ENCODE data around the gene CSNK1A1.

DNA sequence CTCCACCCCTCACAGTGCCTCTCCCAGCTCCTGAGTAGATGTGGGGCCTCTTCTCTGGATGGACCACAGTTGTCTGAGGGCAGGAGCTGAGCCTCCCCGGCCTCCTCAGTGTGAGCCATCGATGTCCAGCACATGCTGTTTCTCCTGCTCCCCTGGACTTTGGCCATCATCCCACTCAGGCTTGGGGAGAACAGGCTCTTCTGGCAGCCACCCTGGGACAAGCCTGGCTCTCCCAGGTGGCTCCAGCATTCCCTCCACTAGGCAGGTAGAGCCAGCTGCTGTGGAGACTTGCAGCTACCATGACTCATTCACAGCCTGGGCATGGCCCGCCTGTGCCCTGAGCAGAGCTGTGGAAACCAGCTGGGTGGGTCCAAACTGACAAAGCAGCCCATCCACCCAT lies 77.0 kb downstream of the CSNK1A1 start:
- TF ChIP-seq, protein P1, sequence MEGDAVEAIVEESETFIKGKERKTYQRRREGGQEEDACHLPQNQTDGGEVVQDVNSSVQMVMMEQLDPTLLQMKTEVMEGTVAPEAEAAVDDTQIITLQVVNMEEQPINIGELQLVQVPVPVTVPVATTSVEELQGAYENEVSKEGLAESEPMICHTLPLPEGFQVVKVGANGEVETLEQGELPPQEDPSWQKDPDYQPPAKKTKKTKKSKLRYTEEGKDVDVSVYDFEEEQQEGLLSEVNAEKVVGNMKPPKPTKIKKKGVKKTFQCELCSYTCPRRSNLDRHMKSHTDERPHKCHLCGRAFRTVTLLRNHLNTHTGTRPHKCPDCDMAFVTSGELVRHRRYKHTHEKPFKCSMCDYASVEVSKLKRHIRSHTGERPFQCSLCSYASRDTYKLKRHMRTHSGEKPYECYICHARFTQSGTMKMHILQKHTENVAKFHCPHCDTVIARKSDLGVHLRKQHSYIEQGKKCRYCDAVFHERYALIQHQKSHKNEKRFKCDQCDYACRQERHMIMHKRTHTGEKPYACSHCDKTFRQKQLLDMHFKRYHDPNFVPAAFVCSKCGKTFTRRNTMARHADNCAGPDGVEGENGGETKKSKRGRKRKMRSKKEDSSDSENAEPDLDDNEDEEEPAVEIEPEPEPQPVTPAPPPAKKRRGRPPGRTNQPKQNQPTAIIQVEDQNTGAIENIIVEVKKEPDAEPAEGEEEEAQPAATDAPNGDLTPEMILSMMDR (IDR thresholded peaks at IDR 0.05): no peak
- TF ChIP-seq POLR2AphosphoS5 (IDR thresholded peaks at IDR 0.05; ENCODE audit: low read depth, low read length): no peak
- no peak for TF ChIP-seq TCF7L2 (IDR thresholded peaks at IDR 0.05; ENCODE audit: low read depth, low read length)
- TF ChIP-seq, protein P2, sequence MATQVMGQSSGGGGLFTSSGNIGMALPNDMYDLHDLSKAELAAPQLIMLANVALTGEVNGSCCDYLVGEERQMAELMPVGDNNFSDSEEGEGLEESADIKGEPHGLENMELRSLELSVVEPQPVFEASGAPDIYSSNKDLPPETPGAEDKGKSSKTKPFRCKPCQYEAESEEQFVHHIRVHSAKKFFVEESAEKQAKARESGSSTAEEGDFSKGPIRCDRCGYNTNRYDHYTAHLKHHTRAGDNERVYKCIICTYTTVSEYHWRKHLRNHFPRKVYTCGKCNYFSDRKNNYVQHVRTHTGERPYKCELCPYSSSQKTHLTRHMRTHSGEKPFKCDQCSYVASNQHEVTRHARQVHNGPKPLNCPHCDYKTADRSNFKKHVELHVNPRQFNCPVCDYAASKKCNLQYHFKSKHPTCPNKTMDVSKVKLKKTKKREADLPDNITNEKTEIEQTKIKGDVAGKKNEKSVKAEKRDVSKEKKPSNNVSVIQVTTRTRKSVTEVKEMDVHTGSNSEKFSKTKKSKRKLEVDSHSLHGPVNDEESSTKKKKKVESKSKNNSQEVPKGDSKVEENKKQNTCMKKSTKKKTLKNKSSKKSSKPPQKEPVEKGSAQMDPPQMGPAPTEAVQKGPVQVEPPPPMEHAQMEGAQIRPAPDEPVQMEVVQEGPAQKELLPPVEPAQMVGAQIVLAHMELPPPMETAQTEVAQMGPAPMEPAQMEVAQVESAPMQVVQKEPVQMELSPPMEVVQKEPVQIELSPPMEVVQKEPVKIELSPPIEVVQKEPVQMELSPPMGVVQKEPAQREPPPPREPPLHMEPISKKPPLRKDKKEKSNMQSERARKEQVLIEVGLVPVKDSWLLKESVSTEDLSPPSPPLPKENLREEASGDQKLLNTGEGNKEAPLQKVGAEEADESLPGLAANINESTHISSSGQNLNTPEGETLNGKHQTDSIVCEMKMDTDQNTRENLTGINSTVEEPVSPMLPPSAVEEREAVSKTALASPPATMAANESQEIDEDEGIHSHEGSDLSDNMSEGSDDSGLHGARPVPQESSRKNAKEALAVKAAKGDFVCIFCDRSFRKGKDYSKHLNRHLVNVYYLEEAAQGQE (IDR thresholded peaks at IDR 0.05; ENCODE audit: insufficient read depth in 1 of 2, low read depth in 2 of 2, low read length in 1 of 2): no peak
- TF ChIP-seq SIN3A (IDR thresholded peaks at IDR 0.05; ENCODE audit: borderline replicate concordance, insufficient read depth, low read depth, low read length): no peak

Measured in Panc1 (cell line).